ENCODE results near the gene PIGR. TPM values are rescaled to one million over a fixed set of nuclear protein-coding genes. Genes with fewer than 3 reads are reported as not detected.

The PIGR gene
- total RNA-seq, 1 donor from 2014 or later = not detected

GRCh38 chr1:206974140-206974539, 27.9 kb upstream of the PIGR start:
- Mint-ChIP-seq H3K36me3 (ENCODE audit: low read depth, unreplicated experiment) (no peaks in the 10 kb centered on the region), H3K4me3 (ENCODE audit: unreplicated experiment) (no peak overlapping the region), H3K9me3 (ENCODE audit: unreplicated experiment) (no peaks in the 10 kb centered on the region), H3K27ac (ENCODE audit: unreplicated experiment) (no peak overlapping the region), H3K27me3 (ENCODE audit: unreplicated experiment) (peaks cover 2% of the 10 kb centered on the region), H3K4me1 (ENCODE audit: unreplicated experiment) (no peaks in the 10 kb centered on the region)
- TF ChIP-seq CTCF (IDR thresholded peaks at IDR 0.05; ENCODE audit: unreplicated experiment) = no peak
- no peak for DNase-seq (ENCODE audit: low spot score)

- no peaks in the 10 kb centered on the region for H3K9me3 Mint-ChIP-seq (ENCODE audit: unreplicated experiment)
- H3K36me3 Mint-ChIP-seq (ENCODE audit: low read depth, unreplicated experiment) = no peaks in the 10 kb centered on the region
- no peak for TF ChIP-seq CTCF (IDR thresholded peaks at IDR 0.05; ENCODE audit: unreplicated experiment)
- peaks cover 2% of the 10 kb centered on the region for H3K27me3 Mint-ChIP-seq (ENCODE audit: unreplicated experiment)
- peaks cover 1% of the 10 kb centered on the region for H3K4me1 Mint-ChIP-seq (ENCODE audit: unreplicated experiment)
- no peak overlapping the region for H3K4me3 Mint-ChIP-seq (ENCODE audit: unreplicated experiment)
- DNase-seq (ENCODE audit: low spot score) = no peak
- no peak overlapping the region for H3K27ac Mint-ChIP-seq (ENCODE audit: unreplicated experiment)
Observed at GRCh38 chr1:206972728-206973127, 26.5 kb upstream of the PIGR start.

- Mint-ChIP-seq H3K27me3 (ENCODE audit: unreplicated experiment) (peaks cover 3% of the 10 kb centered on the region), H3K4me3 (ENCODE audit: unreplicated experiment) (no peak overlapping the region), H3K4me1 (ENCODE audit: unreplicated experiment) (peaks cover 8% of the 10 kb centered on the region), H3K9me3 (ENCODE audit: unreplicated experiment) (no peaks in the 10 kb centered on the region), H3K27ac (ENCODE audit: unreplicated experiment) (no peak overlapping the region), H3K36me3 (ENCODE audit: low read depth, unreplicated experiment) (no peaks in the 10 kb centered on the region)
- no peak for DNase-seq (ENCODE audit: low spot score)
- no peak for TF ChIP-seq CTCF (IDR thresholded peaks at IDR 0.05; ENCODE audit: unreplicated experiment)
Observed at GRCh38 chr1:206971029-206971655, 24.9 kb upstream of the PIGR start.

GRCh38 chr1:206970446-206970845, 24.2 kb upstream of the PIGR start, which contains the start of gene FCAMR:
TSS of gene FCAMR (minus strand) at chr1:206970460. CDS start at chr1:206970125, 335 bp downstream.
- H3K36me3 Mint-ChIP-seq (ENCODE audit: low read depth, unreplicated experiment) = no peaks in the 10 kb centered on the region

More at GRCh38 chr1:206970446-206970845, 24.2 kb upstream of the PIGR start, which contains the start of gene FCAMR:
- Mint-ChIP-seq H3K4me3 (ENCODE audit: unreplicated experiment) (no peak within 1 kb of the TSS), H3K27ac (ENCODE audit: unreplicated experiment) (no peak within 1 kb of the TSS), H3K4me1 (ENCODE audit: unreplicated experiment) (peaks cover 8% of the 10 kb centered on the region), H3K27me3 (ENCODE audit: unreplicated experiment) (peaks cover 3% of the 10 kb centered on the region), H3K9me3 (ENCODE audit: unreplicated experiment) (no peaks in the 10 kb centered on the region)
- TF ChIP-seq CTCF (IDR thresholded peaks at IDR 0.05; ENCODE audit: unreplicated experiment) = no peak
- DNase-seq (ENCODE audit: low spot score) = no peak

Measured in endothelial cell (in vitro differentiated cells).